GM18511 (cell line): Measurements from ENCODE around the gene CENPX.

Experiments
- ATAC-seq: cut with Tn5 transposase; IDR thresholded peaks from one replicate; pipeline ENCODE4 v1.9.1; 2021; ENCODE audit warnings: mild to moderate bottlenecking, moderate library complexity; ENCODE audit not compliant: unreplicated experiment

Gene CENPX

GRCh38 chr17:81999976-82000802 is 22.5 kb downstream of the CENPX start:
- ATAC-seq: no peak

DNA sequence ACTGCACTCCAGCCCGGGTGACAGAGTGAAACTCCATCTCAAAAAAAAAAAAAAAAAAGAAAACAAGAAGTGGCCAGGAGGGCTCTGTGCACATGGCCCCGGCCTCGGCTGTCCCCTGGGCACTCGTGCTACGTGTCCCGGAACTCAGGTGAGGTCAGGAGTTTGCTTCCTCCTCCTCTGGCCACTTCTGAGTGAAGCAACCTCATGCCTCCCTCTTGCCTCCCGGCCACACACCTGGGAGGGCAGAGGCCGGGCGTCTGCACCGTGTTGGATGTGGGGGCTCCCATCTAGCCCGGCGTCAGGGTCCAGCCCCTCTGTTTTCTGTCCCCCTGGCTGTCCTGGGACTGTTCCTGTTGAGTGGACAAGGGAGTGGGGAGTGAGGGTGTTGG is 23.1 kb downstream of the CENPX start:
- no peak for ATAC-seq

DNA sequence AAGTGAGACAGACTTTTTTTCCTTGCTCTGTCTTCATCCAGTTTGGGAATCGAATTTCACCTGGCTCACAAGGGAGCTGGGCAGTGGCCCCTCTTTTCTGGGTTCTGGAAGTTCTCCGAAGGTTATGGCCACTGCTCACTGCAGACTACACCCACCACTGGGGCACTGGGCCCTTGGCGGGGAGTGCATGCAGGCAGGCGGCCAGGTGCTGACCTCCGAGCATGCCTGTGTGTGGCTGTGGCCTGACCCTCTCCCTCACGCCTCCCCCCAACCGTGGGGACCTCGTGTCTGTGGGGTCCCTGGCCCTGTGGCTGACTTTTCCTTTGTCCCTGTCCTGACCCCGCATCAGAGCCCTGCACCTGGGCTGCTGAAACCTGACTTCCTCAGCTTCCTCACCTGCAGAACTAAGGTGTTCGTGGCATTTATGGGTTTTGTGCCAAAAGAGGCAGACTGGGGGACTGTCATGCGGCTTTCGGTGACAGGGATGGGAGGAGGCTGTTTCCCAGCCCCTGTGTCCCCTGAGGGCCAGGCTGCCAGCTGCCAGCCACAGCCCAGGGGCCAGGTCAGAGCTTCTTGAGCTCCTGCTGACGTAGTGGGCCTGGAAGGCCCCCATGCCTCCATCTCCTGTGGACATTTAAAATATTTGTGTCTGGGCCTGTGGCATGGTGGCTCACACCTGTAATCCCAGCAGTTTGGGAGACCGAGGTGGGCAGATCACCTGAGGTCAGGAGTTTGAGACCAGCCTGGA is 23.8 kb downstream of the CENPX start:
- no peak for ATAC-seq

DNA sequence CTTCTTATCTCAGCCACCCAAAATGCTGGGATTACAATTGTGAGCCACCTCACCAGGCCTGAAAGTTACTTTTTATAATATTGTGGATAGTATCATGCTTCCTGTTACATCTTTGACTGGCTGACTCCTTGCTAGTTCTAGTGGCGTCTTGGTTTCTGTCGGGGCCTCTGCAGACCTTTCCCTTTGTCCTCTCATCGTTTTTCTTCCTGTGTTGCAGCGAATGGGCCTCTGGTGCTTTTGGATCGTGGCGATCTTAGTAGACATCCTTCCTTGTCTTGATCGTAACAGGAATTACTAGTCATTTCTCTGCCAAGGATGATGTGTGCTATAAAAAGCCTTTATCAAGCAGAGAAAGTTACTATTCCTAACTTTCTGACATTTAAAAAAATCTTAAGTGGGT is 24.5 kb downstream of the CENPX start:
- ATAC-seq: no peak

DNA sequence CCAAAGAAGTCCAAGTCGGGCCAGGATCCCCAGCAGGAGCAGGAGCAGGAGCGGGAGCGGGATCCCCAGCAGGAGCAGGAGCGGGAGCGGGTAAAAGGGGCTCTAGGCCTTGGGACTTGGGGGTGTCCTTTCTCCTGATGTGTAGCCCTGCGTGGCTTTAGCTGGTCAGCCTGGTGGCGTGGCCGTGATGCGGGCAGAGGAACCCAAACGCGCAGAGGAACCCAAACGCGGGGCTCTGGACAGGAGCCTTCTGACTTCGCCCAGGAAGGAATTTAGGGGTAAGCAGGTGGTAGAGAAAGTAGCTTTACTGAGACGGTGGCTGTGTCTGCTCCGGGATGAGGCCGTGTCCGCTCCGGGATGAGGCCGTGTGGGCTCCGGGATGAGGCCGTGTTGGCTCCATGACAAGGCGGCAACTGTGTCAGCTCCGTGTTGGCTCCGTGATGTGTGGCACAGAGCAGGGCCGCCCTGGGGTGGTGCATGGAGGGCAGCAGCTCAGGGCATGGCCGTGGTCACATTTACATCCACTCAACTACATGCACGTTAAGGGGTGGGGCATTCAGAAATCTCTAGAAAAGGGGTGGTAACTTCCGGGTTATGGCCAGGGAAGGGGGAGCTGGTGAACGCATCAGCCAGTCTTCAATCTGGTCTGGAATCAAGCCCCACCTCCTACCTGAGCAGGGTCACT is 25.8 kb downstream of the CENPX start:
- ATAC-seq: no peak

DNA sequence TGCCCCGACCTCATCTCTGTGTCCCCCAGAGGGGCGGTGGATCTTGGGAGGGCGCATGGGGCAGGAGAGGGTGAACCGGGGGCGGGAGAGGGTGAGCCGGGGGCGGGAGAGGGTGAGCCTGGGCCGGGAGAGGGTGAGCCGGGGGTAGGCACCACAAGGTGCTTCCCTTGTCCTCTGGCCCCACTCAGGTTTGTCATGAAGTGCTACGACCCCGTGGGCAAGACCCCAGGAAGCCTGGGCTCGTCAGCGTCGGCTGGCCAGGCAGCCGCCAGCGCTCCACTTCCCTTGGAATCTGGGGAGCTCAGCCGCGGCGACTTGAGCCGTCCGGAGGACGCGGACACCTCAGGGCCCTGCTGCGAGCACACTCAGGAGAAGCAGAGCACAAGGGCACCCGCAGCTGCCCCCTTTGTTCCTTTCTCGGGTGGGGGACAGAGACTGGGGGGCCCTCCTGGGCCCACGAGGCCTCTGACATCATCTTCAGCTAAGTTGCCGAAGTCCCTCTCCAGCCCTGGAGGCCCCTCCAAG is 26.4 kb downstream of the CENPX start:
- no peak for ATAC-seq

DNA sequence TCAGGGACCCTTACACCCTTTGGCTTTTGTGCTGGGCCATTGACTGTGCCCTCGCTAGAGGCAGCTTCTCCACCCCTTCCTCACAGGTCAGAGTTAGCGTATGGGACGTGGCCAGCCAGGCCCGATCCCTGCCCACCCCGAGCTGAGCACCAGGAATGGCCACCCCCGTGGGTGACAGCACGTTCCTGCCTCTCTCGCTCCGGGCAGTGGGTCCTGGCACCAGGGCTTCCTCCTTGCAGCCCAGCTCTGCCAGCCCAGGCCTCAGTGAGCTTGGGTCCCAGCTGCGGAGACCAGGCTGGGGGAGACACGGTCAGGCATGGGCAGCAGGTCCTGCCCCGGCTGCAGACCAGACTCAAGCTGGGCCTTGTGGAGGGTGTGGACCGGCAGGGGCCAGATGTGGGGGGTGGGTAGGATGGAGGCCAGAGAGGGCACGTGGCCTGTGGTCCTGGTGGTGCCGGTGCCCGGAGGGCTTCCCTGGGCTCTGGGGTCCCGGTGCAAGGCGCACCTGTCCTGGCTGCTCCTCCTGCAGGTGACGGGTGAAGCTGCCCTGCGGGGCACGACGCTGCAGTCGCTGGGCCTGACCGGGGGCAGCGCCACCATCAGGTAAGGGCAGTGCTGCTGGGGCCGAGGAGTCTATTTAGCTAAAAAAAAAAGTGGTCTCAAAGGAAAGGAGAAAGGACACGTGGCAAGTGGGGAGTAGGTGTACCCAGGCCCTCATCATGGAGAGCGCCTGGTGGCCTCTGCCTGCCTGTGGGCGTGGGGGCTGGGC is 27.0 kb downstream of the CENPX start:
- no peak for ATAC-seq

DNA sequence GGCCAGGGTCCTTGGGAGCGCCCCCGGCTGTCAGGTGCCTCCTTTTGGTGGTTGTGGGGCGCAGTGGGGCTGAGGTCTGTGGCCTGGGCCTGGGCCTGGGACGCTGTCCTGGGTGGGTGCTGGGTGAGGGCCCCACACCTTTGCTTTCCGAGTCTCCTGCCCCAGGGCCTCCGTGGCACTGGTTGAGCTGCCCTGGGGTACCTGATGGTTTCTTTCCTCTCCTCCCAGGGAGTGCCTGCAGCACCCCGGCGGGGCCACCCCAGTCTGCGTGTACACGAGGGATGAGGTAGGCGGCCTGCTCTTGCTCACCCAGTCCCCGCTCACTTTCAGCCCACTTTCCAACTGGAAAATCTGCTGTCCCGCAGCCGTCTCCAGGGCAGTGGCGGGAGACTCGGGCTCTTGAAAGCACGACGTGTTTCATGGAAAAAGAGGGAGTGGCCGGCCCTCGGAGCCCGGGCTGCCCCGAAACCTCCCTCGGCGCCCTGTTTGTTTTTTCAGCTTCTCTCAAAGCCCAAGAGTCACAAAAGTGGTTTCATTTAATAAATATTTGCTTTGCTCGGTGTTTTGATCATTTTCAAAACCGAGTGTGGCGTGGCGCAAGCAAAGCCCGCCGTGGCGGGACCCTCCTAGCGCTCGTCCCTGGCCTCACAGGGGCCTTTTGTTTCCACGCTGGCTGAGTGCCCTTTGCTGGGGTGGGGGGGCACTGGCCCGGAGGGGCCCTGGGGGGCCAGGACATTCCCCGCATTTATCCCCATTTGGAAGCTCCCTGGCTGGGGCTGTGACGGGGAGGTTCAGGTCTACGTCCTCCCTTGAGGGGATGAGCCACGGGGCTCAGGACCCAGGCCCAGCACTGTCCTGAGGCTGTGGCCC is 27.9 kb downstream of the CENPX start:
- no peak for ATAC-seq

- ATAC-seq: no peak
Measured at GRCh38 chr17:81993729-81994592, 28.7 kb downstream of the CENPX start.

DNA sequence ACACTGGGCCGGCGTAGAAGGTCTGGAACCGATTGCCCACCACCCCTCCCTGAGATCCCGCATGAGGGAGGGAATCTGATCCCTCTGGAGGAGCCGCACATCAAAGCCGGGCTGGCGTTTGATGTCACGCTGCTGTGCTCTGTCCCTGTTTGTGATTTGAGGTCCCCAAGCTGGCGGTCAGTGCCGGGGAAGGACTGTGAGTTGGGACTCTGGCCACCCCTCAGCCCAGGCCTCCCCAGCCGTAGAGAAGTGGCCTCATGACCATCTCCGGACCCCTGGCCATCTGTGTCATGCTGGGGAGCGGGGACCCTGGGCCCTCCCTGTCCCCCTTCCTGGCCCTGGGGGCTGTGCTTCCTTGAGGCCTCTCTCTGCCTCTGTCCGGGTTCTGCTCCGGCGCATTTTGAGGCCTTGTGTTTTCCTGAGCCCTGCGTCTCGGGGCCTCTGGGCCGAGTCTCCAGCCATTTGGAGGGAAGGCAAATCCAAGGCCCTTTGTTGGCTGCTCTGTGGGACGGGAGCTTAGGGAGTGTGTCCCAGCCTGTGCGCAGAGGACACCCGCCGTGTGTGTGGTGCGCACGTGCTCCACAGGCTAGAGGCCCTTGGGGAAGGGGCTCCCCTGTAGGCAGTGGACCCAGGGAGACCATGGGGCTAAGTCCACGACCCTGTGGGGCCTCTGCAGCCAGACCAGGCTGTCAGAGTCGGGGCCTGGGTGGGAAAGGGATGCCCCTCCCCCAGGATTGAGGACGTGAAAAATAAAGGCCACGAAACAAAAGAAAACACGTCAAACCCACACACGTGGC is 30.2 kb downstream of the CENPX start:
- no peak for ATAC-seq

- ATAC-seq: no peak
Measured at GRCh38 chr17:81991684-81992305, 30.9 kb downstream of the CENPX start.

GRCh38 chr17:81990836-81991683 is 31.6 kb downstream of the CENPX start:
- no peak for ATAC-seq

- no peak for ATAC-seq
Measured at GRCh38 chr17:81987161-81987770, 35.4 kb downstream of the CENPX start.

- ATAC-seq: no peak
Measured at GRCh38 chr17:81986606-81987005, 36.1 kb downstream of the CENPX start.

DNA sequence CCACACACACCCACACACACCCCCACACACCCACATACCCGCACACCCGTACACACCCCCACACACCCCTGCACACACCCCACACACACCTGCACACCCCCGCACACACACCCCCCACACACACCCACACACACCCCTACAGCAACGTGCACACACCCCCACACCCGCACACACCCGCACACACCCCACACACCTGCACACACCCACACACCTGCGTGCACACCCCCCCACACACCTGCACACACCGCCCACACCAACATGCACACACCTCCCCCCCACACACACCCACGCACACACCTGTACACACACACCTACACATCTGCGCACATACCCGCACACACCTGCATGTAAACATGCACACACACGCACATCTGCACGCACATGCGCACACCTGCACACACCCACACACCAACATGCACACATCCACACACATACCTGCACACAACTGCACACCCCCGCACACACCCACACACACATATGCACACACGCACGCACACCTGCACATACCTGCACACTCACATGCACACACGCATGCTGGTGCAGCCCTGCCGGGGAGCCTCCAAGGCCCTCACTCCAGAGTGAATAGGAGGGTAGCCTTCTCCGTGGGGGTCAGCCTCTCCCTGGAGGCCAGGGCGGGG is 37.8 kb downstream of the CENPX start:
- no peak for ATAC-seq
